GM10847 (cell line): ENCODE measurements around the gene VSTM4.

Experiments used
- POLR2A ChIP-seq: IDR thresholded peaks from 2 replicates; pipeline ENCODE4 v1.6.1; 2011; ENCODE audit not compliant: insufficient read length; ENCODE audit errors: extremely low read depth

The VSTM4 gene

GRCh38 chr10:49074836-49075682 lies 40.3 kb downstream of the VSTM4 start:
- no peak for TF ChIP-seq POLR2A

- TF ChIP-seq POLR2A = no peak
Observed at GRCh38 chr10:49072166-49072885, 43.0 kb downstream of the VSTM4 start.

- TF ChIP-seq POLR2A = no peak
Observed at GRCh38 chr10:49071160-49071761, 44.1 kb downstream of the VSTM4 start.

DNA sequence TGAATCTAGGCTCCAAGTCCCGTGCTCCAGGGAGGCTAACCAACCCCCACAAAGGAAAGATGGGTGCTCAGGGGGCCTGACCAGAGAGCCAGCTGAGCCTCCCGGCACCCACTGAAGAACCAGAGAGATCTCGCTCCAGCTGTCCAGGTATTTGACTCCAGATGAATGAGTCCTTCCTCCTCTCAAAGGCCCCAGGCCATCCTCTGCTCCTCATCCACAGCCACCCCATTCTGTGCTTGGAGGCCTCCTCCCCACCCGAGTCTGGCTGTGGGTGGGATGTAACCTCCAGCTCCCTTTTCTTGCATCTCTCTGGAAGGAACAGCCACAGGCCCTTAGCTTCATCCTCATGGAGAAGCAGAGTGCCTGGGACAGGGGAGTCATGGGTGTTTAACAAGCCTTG lies 44.6 kb downstream of the VSTM4 start:
- TF ChIP-seq POLR2A = no peak

DNA sequence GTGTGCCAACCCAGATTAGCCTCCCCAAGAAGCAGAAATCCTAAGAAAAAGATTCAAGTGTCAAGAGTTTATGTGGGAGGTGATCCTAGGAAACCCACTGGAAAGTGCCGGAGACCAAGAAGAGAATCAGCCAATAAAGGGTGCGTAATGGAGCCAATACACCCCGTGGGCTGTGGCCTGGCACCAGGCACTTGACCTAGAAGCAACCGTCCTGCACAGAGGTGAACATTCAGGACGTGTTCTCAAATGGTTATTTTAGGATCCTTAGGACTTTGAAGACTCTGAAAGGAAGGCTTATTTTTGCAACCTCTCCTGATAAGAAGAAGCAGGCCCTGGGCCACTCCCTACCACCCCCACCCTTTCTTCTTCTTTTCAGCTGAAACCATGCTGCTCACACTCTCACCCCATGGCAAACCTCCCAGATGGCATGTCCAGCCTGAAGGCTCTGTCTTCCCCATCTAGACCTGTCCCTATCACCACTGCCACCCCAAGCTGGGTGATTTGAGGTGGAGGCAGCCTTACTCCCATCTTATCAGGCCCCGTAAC lies 46.6 kb downstream of the VSTM4 start:
- no peak for TF ChIP-seq POLR2A

- no peak for TF ChIP-seq POLR2A
Observed at GRCh38 chr10:49068209-49068608, 47.1 kb downstream of the VSTM4 start.

DNA sequence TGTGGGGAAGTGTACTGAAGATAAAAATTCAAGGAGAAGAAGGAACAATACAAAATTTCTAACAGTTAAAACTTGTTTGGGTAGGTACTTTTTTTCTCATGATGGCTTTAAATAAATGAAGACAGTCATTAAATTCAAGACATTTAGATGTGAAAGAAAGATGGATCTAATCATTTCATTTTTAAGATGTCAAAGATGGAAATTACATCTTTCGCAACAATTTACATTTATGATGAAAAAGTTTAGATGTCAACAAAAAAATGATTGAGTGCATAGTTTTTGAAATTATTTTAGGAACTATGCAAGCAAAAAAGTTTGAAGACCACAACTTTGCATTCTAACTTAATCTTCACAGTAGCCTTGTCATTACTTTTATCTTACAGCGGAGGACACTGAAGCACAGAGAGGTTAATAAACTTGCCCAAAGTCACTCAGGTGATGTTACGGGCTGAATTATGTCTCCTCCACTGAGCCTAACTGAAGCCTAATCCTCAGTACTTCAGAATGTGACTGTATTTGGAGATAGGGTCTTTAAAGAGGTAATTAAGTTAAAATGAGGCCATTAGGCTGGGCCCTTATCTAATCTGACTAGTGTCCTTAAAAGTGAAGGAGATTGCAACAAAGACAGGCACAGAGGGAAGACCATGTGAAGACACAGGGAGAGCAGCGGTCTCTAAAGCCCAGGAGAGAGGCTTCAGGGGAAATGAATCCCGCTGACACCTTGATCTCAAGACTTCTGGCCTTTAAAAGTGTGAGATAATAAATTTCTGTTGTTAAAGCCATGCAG lies 48.2 kb downstream of the VSTM4 start:
- TF ChIP-seq POLR2A = no peak

DNA sequence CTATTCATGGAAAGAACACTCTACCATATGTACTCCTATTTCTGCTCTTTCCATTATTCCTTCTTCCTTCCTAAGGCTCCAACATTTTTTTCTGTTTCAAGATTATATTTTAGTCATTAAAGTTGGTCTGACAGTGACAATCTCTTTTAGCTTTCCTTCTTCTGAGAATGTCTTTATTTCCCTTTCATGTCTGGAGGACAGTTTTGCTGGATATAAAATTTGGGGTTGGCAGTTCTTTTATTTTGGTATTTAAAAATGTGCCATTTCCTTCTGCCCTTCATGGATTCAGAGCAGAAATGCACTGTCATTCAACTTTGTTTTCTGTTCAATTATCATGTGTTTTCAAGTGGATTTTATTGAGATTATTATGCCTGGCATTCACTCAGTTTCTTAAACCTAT lies 53.1 kb downstream of the VSTM4 start:
- no peak for TF ChIP-seq POLR2A

- no peak for TF ChIP-seq POLR2A
Observed at GRCh38 chr10:49061667-49062066, 53.7 kb downstream of the VSTM4 start.

DNA sequence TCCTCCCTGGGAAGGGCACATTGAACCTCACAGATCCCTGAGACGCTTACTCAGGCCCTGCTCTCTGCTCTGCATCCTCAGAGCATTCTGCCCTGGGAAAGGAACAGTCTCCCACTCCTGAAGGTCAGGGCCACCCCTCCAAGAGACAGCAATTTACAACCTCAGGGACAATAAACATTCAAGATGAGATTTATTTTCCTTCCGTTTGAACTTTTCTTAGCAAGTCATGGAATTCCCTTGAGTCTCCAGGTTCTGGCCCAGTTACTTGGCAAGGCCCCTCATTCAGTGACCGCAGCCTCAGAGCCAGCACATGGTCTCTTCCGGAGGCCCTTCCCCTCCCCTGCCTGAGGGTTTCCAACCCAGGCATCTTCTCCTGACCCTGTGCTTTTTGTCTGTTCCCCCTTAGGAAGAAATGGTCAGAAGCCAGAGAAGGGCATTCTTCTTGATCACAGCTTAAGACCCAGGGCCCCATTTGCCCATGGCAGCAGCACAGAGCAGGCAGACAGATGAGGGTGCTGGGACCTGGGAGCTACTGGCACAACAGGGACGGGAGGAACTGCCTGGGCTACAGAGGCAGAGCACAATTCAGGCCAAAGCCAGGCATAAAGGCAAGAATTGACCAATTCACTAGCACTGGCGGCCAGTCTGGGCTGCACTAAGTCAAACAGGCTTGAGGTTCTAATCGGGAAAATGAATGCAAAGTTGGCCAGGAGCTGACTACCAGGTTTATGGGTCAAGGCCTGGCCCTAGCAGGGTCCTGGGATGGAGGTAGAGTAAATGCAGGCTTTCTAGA lies 56.7 kb downstream of the VSTM4 start:
- no peak for TF ChIP-seq POLR2A

DNA sequence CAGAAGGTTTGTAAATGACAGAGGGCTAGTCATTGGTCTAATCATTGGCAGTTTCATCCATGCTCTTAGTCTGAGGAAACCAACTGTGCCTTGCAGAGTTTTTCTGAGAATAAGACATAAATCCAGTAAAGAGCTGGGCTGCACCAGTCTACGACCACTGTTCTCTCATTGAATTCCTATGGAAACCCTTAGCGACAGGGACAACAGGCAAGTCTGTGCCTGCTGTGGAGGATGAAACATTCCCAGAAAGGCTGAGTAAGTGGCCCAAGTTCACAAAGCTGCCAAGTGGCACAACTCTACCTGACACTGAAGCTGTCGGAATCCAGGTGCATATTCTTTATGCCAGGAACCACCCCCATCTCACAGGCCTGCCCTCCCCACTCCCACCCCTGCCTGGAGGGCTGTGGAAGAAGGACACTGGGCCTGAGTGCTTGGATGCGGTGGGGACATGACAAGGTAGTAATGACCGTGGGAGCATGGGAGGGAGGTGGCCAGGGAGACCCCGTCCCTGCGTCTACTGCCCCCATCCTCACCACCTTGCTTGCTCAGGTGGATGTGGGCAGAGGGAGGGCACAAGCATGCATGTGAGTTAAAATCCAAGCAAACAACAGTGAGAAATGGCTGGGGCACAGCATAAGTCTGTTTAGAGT lies 58.0 kb downstream of the VSTM4 start:
- no peak for TF ChIP-seq POLR2A

DNA sequence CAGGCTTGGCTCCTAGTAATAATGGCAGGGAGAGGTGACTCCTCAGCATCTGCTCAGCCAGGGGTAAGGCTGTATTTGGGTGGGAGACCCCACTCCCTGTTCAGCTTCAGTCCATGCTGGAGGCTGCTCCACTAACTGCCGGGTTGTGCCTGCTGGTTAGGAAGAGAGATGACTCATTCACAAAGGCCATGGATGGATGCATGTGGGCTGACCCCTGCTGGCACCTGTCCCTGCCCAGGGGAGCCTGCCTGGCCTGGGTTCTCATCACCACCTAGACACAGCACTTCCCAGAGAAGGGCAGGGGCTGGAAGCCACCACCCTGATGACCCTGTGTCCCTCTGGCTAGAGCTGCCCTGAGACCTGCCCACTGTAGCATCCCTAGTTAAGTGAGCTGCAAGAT lies 59.0 kb downstream of the VSTM4 start:
- TF ChIP-seq POLR2A = no peak

GRCh38 chr10:49055221-49055849 lies 60.0 kb downstream of the VSTM4 start:
- no peak for TF ChIP-seq POLR2A
